Left ventricle myocardium superior (tissue), 1 donor: ENCODE results near the gene ATAD3C. TPM values are rescaled to one million over a fixed set of nuclear protein-coding genes. Genes with fewer than 3 reads are reported as not detected.
"Not testable (repeated sequence)": the region's sequence is repeated elsewhere in the genome, so short reads cannot be mapped to it uniquely, and the experiment has no call there.

Experiments
- ATAC-seq: fragments of 200-7000 bp; cut with Tn5 transposase; one replicate; pipeline ENCODE4 v1.9.1; 2020; ENCODE audit warnings: mild to moderate bottlenecking, moderate library complexity
- DNase-seq: peaks from one replicate; pipeline ENCODE4 v3.0.0-alpha.2; 2020
- intact Hi-C: fragments of 100-400 bp; cut with micrococcal nuclease; formaldehyde crosslinking; loops from one replicate; pipeline ENCODE4 v1.11.0; 2022
- long read RNA-seq: library from polyadenylated mRNA; unstranded; transcript quantifications from one replicate; pipeline ENCODE4 v2.0.0, GENCODE V29; 2021
- total RNA-seq: library from RNA; stranded (reverse); fragmentation: NEBNext Ultra II Directional; extraction: Animal tissue kit (Norgen Biotek cat#: 25700); gene quantifications from one replicate; pipeline ENCODE4 v1.2.1, GENCODE V29; 2021
- donor health status: DM: no; HTN: yes; CAD: no; lungs with severe emphysema.

The ATAD3C gene
- 1.9 TPM for total RNA-seq
- long read RNA-seq: 0 reads

GRCh38 chr1:1449099-1449739, at the start of gene ATAD3C:
ATAD3C (plus strand) TSS chr1:1449689; CDS start chr1:1450684, 995 bp downstream.
- no peak for DNase-seq
- intact Hi-C loops: no loop called here
- ATAC-seq: no peak

- no peak for ATAC-seq
- intact Hi-C loops: no loop called here
- no peak for DNase-seq
Measured at GRCh38 chr1:1399872-1400575, 49.5 kb upstream of the ATAD3C start.

GRCh38 chr1:1400576-1401456, 48.7 kb upstream of the ATAD3C start:
- intact Hi-C loops: no loop called here
- DNase-seq: no peak

GRCh38 chr1:1401457-1402010, 48.0 kb upstream of the ATAD3C start:
- DNase-seq: no peak
- no peak for ATAC-seq
- intact Hi-C loops: no loop called here

More at GRCh38 chr1:1400576-1401456, 48.7 kb upstream of the ATAD3C start:
- no peak for ATAC-seq

GRCh38 chr1:1402072-1402900, 47.2 kb upstream of the ATAD3C start:
- intact Hi-C loops: no loop called here
- DNase-seq: no peak

GRCh38 chr1:1402901-1403392, 46.5 kb upstream of the ATAD3C start:
- ATAC-seq, intact Hi-C loops, DNase-seq: not testable (repeated sequence)

More at GRCh38 chr1:1402072-1402900, 47.2 kb upstream of the ATAD3C start:
- no peak for ATAC-seq

- DNase-seq (no peak), ATAC-seq (no peak)
- intact Hi-C loops: no loop called here
Measured at GRCh38 chr1:1403653-1404052, 45.8 kb upstream of the ATAD3C start.

- DNase-seq (peak; percentile 31), ATAC-seq (peak; percentile 1)
- intact Hi-C loops: no loop called here
Measured at GRCh38 chr1:1406101-1406820, 43.2 kb upstream of the ATAD3C start.

- intact Hi-C loops: no loop called here
- peak; percentile 97 for DNase-seq
- peak; percentile 97 for ATAC-seq
Measured at GRCh38 chr1:1406821-1407635, 42.5 kb upstream of the ATAD3C start, which contains the start of gene MRPL20. MRPL20 (minus strand) TSS chr1:1407293; CDS start chr1:1407217, 76 bp downstream.

GRCh38 chr1:1407636-1408318, 41.7 kb upstream of the ATAD3C start:
- DNase-seq (peak; percentile 24), ATAC-seq (no peak)
- intact Hi-C loops: no loop called here

GRCh38 chr1:1410238-1410637, 39.3 kb upstream of the ATAD3C start:
- peak; percentile 2 for DNase-seq
- ATAC-seq, intact Hi-C loops: not testable (repeated sequence)

- DNase-seq (peak; percentile 19), ATAC-seq (no peak)
- intact Hi-C loops: no loop called here
Measured at GRCh38 chr1:1411626-1412025, 37.9 kb upstream of the ATAD3C start.

GRCh38 chr1:1412311-1412902, 37.1 kb upstream of the ATAD3C start:
- ATAC-seq, DNase-seq, intact Hi-C loops: not testable (repeated sequence)

- intact Hi-C loops: no loop called here
- peak; percentile 5 for DNase-seq
- no peak for ATAC-seq
Measured at GRCh38 chr1:1415751-1416150, 33.7 kb upstream of the ATAD3C start.

GRCh38 chr1:1417396-1417795, 32.1 kb upstream of the ATAD3C start:
- intact Hi-C loops: not testable (repeated sequence)

More at GRCh38 chr1:1417396-1417795, 32.1 kb upstream of the ATAD3C start:
- ATAC-seq, DNase-seq: not testable (repeated sequence)
